ENCODE data around the gene YARS1. TPM values are rescaled to one million over a fixed set of nuclear protein-coding genes. Genes with fewer than 3 reads are reported as not detected.

Gene YARS1
- total RNA-seq, 1 experiment from 2014 or later, result 244 TPM

DNA sequence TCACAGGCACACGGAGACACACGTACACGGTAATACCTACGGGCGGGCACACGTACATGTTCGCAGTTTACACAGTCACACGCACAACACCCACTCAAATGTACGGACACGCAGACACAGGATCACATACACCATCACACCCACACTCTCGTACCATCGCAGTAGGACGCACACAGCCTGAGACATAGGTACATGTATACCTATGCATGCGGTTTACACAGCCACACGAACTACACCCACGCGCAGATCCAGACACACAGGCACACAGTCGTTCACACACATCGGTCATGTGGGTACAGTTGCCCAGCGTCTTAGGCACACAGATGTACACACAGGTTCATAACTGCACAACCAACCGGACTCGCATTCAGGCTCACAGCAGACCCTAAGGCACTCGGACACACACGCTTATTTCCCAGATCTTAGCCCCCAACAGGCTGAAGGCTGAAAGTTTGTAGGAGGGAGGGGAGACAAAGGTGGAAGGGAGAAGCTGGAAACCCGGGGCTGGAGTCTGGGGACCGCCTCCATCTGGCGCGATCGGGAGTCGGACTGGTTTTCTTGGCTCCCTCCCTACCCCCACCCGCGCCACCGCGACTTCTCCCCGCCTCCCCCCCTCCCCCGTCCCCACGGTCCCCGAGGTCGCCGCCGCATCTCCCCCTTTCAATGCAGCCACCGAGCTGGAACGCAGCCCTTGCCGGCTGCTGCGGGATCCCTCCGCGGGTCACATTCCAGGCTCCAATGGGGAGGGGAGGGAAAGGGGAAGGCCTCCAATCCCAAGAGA, 62.7 kb downstream of the YARS1 start:
- no peak overlapping the region for H3K27ac ChIP-seq (ENCODE audit: low read depth, low read length)
- no TSS peak for BruUV-seq (replicated peaks)
- DNase-seq (ENCODE audit: low read depth, low spot score) (no peak), ATAC-seq (no peak)
- H3K9me3 ChIP-seq (ENCODE audit: control insufficient read depth in 1 of 2, insufficient read depth in 1 of 2, low read depth in 1 of 2, low read length in 2 of 2), result no peaks in the 10 kb centered on the region
- ChIA-PET CTCF (no interaction called here), RAD21 (ENCODE audit: low non-redundant PET in 1 of 2, low total read pairs in 2 of 2, uncharacterized antibody in 2 of 2, unreplicated experiment in 2 of 2) (no interaction called here), POLR2A (interaction anchor here (0.6 kb wide), 1 partner anchor 255 kb away, joined by 6 read pairs; no protein-coding TSS in a partner anchor)
- no peaks in the 10 kb centered on the region for H3K9me2 ChIP-seq (ENCODE audit: insufficient read depth)
- no peak for TF ChIP-seq SRF (IDR thresholded peaks at IDR 0.05; ENCODE audit: low read depth)
- H3K36me3 ChIP-seq (ENCODE audit: control insufficient read depth in 1 of 2, insufficient read depth in 2 of 2, low read length in 2 of 2), result no peaks in the 10 kb centered on the region
- no peak overlapping the region for H3K9ac ChIP-seq (ENCODE audit: low read length)
- H4K20me1 ChIP-seq (ENCODE audit: insufficient read depth), result no peaks in the 10 kb centered on the region
- H3K4me2 ChIP-seq (ENCODE audit: low read length), result no peak overlapping the region
- intact Hi-C loops (cut with micrococcal nuclease), result no loop called here
- H2AFZ ChIP-seq (ENCODE audit: low read depth, low read length, poor library complexity, severe bottlenecking), result no peak overlapping the region
- H3K79me2 ChIP-seq (ENCODE audit: insufficient read depth, low read length), result peaks cover 76% of the 10 kb centered on the region
- no peak overlapping the region for H3K4me3 ChIP-seq (replicated peaks in 1 of 2; ENCODE audit: low read depth in 1 of 2, low read length in 2 of 2)
- peaks cover 33 to 62% of the 10 kb centered on the region in 2 experiments for H3K4me1 ChIP-seq (ENCODE audit: control insufficient read depth in 1 of 2, insufficient read depth in 2 of 2, low read length in 2 of 2)
- H3K27me3 ChIP-seq (ENCODE audit: insufficient read depth, low read length), result no peaks in the 10 kb centered on the region

DNA sequence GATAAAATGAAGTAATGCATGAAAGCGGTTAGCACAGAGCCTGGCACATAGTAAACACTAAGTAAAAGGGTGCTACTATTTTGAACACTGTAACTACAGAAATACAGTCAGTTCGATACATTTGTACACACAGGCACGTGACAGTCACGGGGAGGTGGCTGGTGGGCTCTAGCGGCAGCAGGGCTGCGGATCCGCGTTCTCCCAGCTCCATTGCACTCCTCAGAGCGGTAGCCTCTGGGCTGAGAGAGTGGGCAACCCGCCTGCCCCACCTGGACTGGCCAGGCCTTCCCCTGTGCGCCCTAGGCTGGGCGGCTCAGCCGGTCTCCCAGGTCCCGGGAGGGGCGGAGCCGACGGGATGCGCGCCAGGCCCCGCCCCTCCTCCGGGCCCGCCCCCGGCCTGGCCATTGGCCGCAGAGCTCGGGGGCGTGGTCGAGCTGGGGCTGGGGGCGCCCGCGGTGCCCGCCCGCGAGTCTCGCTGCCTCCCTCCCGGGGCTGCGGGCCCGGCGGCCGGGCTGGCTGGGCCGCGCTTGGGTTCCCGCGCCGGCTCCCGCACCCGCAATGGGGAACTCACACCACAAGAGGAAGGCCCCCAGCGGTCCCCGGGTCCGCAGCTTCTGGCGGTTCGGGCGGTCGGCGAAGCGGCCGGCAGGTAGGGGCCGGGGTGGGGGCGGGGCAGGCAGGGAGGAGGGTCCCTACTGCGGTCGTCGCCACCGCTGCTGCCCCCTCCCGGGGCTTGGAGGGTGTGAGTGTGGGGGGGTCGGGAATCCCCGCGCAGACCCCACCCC, 63.4 kb downstream of the YARS1 start:
- DNase-seq (ENCODE audit: low read depth, low spot score), result no peak
- Histone ChIP-seq H3K9ac (ENCODE audit: low read length) (no peak overlapping the region), H3K4me1 (ENCODE audit: control insufficient read depth in 1 of 2, insufficient read depth in 2 of 2, low read length in 2 of 2) (peaks cover 25 to 55% of the 10 kb centered on the region in 2 experiments), H3K9me2 (ENCODE audit: insufficient read depth) (no peaks in the 10 kb centered on the region), H4K20me1 (ENCODE audit: insufficient read depth) (no peaks in the 10 kb centered on the region), H2AFZ (ENCODE audit: low read depth, low read length, poor library complexity, severe bottlenecking) (no peak overlapping the region), H3K36me3 (ENCODE audit: control insufficient read depth in 1 of 2, insufficient read depth in 2 of 2, low read length in 2 of 2) (no peaks in the 10 kb centered on the region), H3K27ac (ENCODE audit: low read depth, low read length) (no peak overlapping the region), H3K4me3 (replicated peaks in 1 of 2; ENCODE audit: low read depth in 1 of 2, low read length in 2 of 2) (no peak overlapping the region), H3K9me3 (ENCODE audit: control insufficient read depth in 1 of 2, insufficient read depth in 1 of 2, low read depth in 1 of 2, low read length in 2 of 2) (no peaks in the 10 kb centered on the region), H3K4me2 (ENCODE audit: low read length) (no peak overlapping the region), H3K79me2 (ENCODE audit: insufficient read depth, low read length) (peaks cover 79% of the 10 kb centered on the region), H3K27me3 (ENCODE audit: insufficient read depth, low read length) (no peaks in the 10 kb centered on the region)
- ChIA-PET CTCF (no interaction called here), RAD21 (ENCODE audit: low non-redundant PET in 1 of 2, low total read pairs in 2 of 2, uncharacterized antibody in 2 of 2, unreplicated experiment in 2 of 2) (no interaction called here), POLR2A (interaction anchor here (0.6 kb wide), 1 partner anchor 254 kb away, joined by 6 read pairs; no protein-coding TSS in a partner anchor)
- peak; percentile 9; the same call in 1 of the 2 replicates for TF ChIP-seq ZFX (IDR thresholded peaks at IDR 0.05)
- no peak for TF ChIP-seq FOSL1 (IDR thresholded peaks at IDR 0.05; ENCODE audit: low read depth)
- TF ChIP-seq YY1 (IDR thresholded peaks at IDR 0.05; ENCODE audit: extremely low read depth, insufficient replicate concordance, low read depth, low read length), result no peak
- no peak for TF ChIP-seq SP1 (IDR thresholded peaks at IDR 0.05; ENCODE audit: low read depth)
- no peak for TF ChIP-seq CTCF (IDR thresholded peaks at IDR 0.05 in 2 of 3, conservative IDR thresholded peaks at IDR 0.05 in 1 of 3; ENCODE audit: borderline replicate concordance in 1 of 3, insufficient read depth in 1 of 3, low read depth in 2 of 3, low read length in 2 of 3)
- no TSS peak for BruUV-seq (replicated peaks)
- intact Hi-C loops (cut with micrococcal nuclease), result no loop called here
- peak; percentile 78 for ATAC-seq
